Activated CD4-positive, CD25-positive, alpha-beta regulatory T cell treated with anti-CD3 and anti-CD28 coated beads, Interleukin-2, amount 50 U/mL, for 72 hours (primary cell): ENCODE measurements around the gene C3orf20.
"Not testable (repeated sequence)": the region's sequence is repeated elsewhere in the genome, so short reads cannot be mapped to it uniquely, and the experiment has no call there.

ENCODE experiments used
- DNase-seq: peaks from one replicate; pipeline ENCODE4 v3.0.0; 2021

The C3orf20 gene

GRCh38 chr3:14802381-14802731, 127.4 kb downstream of the C3orf20 start:
- no peak for DNase-seq

GRCh38 chr3:14803101-14803980, 128.4 kb downstream of the C3orf20 start:
- no peak for DNase-seq

DNA sequence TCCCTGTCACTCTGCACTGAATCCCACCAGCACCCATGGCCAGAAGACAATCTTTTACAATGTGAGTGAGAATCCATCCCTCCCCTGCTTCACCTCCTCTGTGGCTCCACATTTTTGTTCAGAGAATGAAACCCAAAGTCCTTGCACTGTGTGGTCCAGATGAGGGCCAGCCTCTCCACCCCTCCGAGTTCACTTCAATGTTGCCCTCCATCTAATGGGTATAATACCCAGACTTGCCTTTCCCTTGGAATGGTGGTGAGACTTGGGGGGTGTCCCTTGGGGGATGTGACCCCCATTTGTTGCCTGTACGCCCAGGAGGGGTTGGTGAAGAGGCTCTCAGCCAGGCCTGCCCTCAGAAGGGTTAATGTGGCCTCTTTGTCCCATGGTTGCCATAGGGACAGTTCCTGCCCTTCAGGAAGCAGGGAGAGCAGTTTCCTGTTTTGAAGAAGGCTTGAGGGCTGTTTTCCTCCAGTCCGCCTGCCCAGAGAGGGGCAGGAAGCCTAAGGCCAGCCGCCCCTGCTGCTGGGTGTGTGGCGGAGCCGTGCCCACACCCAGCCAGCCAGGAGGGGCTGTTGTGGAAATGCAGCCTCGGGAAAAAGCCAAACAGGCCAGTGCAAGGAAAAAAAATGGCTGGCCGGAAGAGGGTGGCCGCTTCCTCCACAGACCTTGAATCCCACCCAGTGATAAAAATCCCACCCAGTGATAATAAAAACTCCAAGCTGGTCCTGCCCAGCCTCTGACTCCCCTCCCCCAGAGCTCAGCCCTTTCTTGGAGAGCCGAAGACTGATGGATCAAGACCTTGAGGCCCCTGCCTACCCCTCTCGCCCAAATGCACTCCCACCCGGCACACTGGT, 129.3 kb downstream of the C3orf20 start:
- DNase-seq = no peak

DNA sequence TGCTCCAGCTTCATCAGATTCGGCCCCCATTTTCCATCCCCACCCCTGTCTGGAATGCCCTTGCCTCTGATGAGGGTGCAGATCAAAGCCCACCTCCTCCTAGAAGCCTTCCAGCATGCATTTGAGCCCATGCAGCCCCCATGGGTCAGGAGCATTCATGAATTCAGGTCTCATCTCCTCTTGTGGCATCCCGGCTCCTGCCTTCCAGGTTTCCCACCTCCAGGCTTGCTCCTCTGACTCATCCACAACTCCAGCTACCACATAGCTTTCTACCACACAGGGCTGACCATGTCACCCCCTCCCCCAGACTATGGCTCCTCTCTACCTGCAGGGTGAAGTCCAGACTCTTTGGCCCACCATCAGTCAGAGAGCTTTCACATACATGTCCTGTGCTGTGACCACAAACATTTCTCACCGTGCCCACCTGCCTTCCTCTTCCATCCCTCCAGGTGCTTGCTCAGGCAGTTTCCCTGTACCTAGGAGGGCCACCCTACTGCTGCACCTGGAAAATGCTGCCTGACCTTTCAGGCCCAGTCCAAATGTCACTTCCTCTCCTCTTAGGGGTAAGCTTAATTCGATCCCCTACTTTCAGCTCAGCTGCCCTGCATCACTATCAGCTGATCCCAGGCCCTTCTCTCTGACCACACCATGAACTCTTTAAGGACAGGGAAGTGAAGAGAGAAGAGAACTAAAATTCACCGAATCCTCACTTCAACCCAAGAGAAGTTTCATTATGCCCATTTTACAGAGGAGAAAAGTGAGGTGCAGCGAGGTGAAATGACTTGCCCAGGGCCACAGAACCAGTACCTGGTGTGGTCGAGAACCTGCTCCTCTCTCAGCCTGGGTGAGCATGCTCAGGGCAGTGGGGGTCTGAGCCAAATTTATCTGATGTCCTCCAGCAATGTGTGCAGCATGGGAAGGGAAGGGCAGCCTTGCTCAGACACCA, 130.2 kb downstream of the C3orf20 start:
- no peak for DNase-seq

GRCh38 chr3:14805961-14806537, 131.1 kb downstream of the C3orf20 start:
- no peak for DNase-seq

GRCh38 chr3:14806641-14807263, 131.8 kb downstream of the C3orf20 start:
- DNase-seq = no peak

- DNase-seq = no peak
Measured at GRCh38 chr3:14808025-14808424, 133.1 kb downstream of the C3orf20 start.

- no peak for DNase-seq
Measured at GRCh38 chr3:14808502-14809266, 133.7 kb downstream of the C3orf20 start.

DNA sequence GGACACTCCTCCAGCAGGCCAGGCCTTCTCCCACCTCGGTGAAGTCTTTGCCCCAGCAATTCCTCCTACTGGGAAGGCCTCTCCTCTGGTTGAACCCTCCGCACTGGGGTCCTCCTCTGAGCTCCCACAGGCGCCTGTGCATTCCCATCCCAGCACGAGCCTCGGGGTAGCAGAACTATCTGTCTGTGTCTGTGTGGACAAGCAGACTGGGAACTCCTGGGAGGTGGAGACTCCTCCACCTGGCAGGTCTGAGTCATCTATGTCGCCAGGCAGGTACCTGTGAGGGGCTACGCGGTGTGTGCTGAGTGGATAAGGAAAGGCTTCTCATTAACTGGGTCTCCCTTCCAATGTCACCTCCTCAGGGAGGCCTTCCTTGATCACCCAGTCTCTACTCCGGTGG, 134.7 kb downstream of the C3orf20 start:
- DNase-seq = not testable (repeated sequence)

DNA sequence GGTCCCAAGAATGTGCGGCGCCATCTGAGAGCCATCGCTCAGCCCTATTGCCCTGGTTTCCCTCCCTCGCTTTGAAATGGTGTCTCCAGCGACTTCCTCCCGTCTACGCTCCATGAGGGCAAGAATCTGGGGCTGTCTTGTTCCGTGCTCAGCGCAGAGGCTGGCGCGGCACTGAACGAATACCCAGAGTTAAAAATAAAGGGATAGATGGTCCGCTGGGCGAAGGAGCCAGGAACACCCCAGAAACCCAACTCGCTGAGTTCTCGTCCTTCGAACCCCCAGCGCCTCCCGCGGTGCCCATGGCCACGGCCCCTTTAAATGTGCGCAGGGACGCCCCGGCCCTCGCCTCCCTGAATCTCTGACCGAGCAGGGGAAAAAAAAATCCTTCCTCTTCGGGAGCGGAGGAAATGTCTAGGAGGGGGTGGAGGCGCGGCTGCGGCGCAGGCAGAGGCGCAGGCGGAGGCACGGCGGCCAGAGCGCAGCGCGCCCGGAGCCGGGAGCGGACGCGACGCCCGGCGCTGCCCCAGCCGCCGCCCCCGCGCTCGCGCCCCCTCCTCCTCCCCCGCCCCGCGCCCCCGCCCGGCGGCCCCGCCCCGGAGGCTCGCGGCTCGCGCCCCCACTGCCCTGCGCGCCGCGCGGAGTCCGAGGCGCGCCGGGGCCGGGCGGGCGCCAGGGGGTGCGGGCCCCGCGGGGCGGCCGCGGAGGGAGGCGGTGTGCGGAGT, 135.3 kb downstream of the C3orf20 start:
- DNase-seq = no peak

- DNase-seq = no peak
Measured at GRCh38 chr3:14810801-14811661, 136.1 kb downstream of the C3orf20 start.

DNA sequence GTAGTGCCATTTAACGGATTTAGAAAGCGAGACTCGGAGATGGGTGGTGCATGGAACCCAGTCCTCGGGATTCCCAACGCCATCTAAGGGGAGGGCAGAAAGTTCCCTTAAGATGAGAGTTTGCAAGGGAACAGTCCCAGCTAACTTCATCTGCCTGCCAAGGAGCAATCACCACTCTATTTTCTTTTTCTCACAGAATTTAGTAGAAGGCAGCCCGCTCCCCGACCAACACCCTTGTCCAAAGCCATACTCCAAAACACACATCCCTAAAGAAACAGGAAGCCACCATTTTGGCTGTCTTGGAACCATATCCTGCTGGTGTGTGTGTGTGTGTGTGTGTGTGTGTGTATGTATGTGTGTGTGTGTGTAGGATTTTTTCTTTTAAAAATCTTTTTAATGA, 136.7 kb downstream of the C3orf20 start:
- DNase-seq = no peak

- no peak for DNase-seq
Measured at GRCh38 chr3:14812196-14812790, 137.4 kb downstream of the C3orf20 start.

DNA sequence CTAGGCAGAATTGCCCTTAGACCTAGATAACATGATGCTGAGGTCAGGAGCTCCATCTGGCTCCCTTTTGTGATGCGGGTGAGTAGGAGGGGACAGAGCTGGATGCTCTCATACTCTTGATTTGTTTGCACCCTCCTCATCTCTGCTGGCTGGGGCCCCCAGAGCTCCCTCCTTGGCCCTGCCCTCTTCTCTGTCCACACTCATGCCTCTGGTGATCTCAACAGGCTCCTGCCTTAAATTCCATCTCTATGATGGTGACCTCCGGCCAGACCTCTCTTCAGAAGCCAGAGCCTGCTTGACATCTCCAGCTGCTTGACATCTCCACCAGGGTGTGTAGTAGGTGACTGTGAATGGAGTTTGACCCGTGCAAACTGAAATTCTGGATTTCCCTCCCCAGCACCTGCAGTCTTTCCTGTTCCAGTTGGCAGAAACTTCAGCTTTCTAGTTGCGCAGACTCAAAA, 139.5 kb downstream of the C3orf20 start:
- DNase-seq = no peak

GRCh38 chr3:14816359-14816758, 141.4 kb downstream of the C3orf20 start:
- no peak for DNase-seq

DNA sequence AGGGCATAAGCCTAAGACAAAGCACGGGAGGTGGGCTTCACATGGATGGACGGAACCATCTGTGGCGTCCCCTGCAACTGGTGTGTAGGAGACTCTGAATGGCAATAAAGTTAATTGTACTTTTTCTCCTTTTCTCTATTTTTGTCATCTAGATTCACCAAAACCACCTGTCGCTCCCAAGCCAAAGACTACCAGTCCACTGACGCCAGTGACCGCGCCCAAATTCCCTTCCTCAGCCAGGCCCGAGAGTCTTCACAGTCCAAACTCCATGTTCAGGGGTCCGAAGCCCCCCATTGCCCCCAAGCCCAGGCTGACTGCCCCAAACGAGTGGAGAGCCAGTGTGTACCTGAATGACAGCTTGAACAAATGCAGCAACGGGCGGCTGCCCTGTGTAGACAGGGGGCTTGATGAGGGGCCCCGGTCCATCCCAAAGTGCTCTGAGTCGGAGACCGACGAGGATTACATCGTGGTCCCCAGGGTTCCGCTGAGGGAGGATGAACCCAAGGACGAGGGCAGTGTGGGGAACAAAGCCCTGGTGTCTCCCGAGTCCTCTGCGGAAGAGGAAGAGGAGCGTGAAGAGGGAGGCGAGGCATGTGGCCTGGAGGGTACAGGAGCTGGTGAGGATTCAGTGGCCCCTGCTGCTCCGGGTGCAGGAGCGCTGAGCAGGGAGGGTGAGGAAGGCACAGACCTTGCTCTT, 144.0 kb downstream of the C3orf20 start, which contains the start of gene FGD5:
FGD5 (plus strand) TSS at position 159 of the 697 bp plus-strand sequence; CDS start at position 269, 110 bp downstream.
- no peak for DNase-seq

- DNase-seq = no peak
Measured at GRCh38 chr3:14819671-14820070, 144.7 kb downstream of the C3orf20 start.

GRCh38 chr3:14820156-14820555, 145.2 kb downstream of the C3orf20 start:
- no peak for DNase-seq
